Activated CD4-positive, alpha-beta T cell treated with anti-CD3 and anti-CD28 coated beads, Interleukin-2, amount 10 ng/mL, durations not matched to agents 7 days and 5 days (primary cell): ENCODE data around the gene MRPS24. TPM values are rescaled to one million over a fixed set of nuclear protein-coding genes. Genes with fewer than 3 reads are reported as not detected.

Source experiments
- CTCF ChIA-PET: fragments of 350-600 bp; sonication (Branson Sonifier 250); formaldehyde crosslinking; loops from one replicate; lab custom pipeline; 2021; ENCODE audit warnings: antibody characterized with exemption; lab: Charles Lee
- POLR2A ChIA-PET: fragments of 350-600 bp; sonication (Branson Sonifier 250); formaldehyde crosslinking; loops from one replicate; lab custom pipeline; 2021; ENCODE audit warnings: antibody characterized with exemption; lab: Charles Lee
- DNase-seq: peaks from one replicate; pipeline ENCODE4 v3.0.0-alpha.2; 2020
- H3K27ac Mint-ChIP-seq: one replicate; pipeline ENCODE4 v1.8.0; 2021; ENCODE audit warnings: mild to moderate bottlenecking, moderate library complexity, mixed read lengths
- H3K27me3 Mint-ChIP-seq: one replicate; pipeline ENCODE4 v1.8.0; 2021; ENCODE audit warnings: mixed read lengths
- H3K36me3 Mint-ChIP-seq: one replicate; pipeline ENCODE4 v1.8.0; 2021; ENCODE audit warnings: low read depth, mixed read lengths
- H3K4me1 Mint-ChIP-seq: one replicate; pipeline ENCODE4 v1.8.0; 2021; ENCODE audit warnings: mixed read lengths
- H3K4me3 Mint-ChIP-seq: one replicate; pipeline ENCODE4 v1.8.0; 2021; ENCODE audit warnings: mild to moderate bottlenecking, moderate library complexity, mixed read lengths
- H3K9me3 Mint-ChIP-seq: one replicate; pipeline ENCODE4 v1.8.0; 2021; ENCODE audit warnings: mixed read lengths
- total RNA-seq, 2 experiments: library from RNA; stranded (reverse); gene quantifications; one replicate each; pipeline ENCODE4 v1.2.3, GENCODE V29; 2021

Gene MRPS24
- total RNA-seq, 2 experiments from 2014 or later, result 77.6 to 84.0 TPM

GRCh38 chr7:43872406-43873110, 3.2 kb upstream of the MRPS24 start:
- Mint-ChIP-seq H3K9me3 (peaks cover 3% of the 10 kb centered on the region), H3K27ac (no peak overlapping the region), H3K36me3 (peaks cover 32% of the 10 kb centered on the region), H3K4me1 (peaks cover 21% of the 10 kb centered on the region), H3K27me3 (peaks cover 2% of the 10 kb centered on the region), H3K4me3 (no peak overlapping the region)
- DNase-seq, result no peak
- ChIA-PET POLR2A (no interaction called here), CTCF (no interaction called here)

- Mint-ChIP-seq H3K9me3 (peaks cover 3% of the 10 kb centered on the region), H3K4me3 (no peak overlapping the region), H3K27me3 (peaks cover 2% of the 10 kb centered on the region), H3K27ac (no peak overlapping the region), H3K4me1 (peaks cover 24% of the 10 kb centered on the region), H3K36me3 (peaks cover 33% of the 10 kb centered on the region)
- ChIA-PET POLR2A (no interaction called here), CTCF (no interaction called here)
- DNase-seq, result no peak
Observed at GRCh38 chr7:43871064-43871463, 1.7 kb upstream of the MRPS24 start.

- no peak for DNase-seq
- peaks cover 3% of the 10 kb centered on the region for H3K9me3 Mint-ChIP-seq
- ChIA-PET CTCF (no interaction called here), POLR2A (interaction anchor here (0.6 kb wide), 1 partner anchor 34 kb away, joined by 3 read pairs; no protein-coding TSS in a partner anchor)
- H3K4me1 Mint-ChIP-seq, result peaks cover 24% of the 10 kb centered on the region
- peaks cover 2% of the 10 kb centered on the region for H3K27me3 Mint-ChIP-seq
- peak overlapping the region; percentile 80 for H3K4me3 Mint-ChIP-seq
- H3K36me3 Mint-ChIP-seq, result peaks cover 34% of the 10 kb centered on the region
- H3K27ac Mint-ChIP-seq, result no peak overlapping the region
Observed at GRCh38 chr7:43870316-43870715, 999 bp upstream of the MRPS24 start.

- CTCF ChIA-PET, result interaction anchor here (0.9 kb wide), 1 partner anchor 286 kb away, joined by 3 read pairs; no protein-coding TSS in a partner anchor
- Mint-ChIP-seq H3K36me3 (peaks cover 34% of the 10 kb centered on the region), H3K9me3 (peaks cover 3% of the 10 kb centered on the region), H3K4me1 (peaks cover 24% of the 10 kb centered on the region), H3K27me3 (peaks cover 2% of the 10 kb centered on the region), H3K27ac (peak overlapping the region; percentile 89), H3K4me3 (peak overlapping the region; percentile 80)
- POLR2A ChIA-PET, result interaction anchor here (0.5 to 0.6 kb wide), 2 partner anchors 165 to 287 kb away, joined by 3 read pairs; partner anchors contain the start of gene STK17A
- no peak for DNase-seq
Observed at GRCh38 chr7:43869867-43870240, 537 bp upstream of the MRPS24 start.

- CTCF ChIA-PET, result interaction anchor here (1.0 kb wide), 1 partner anchor 143 kb away, joined by 3 read pairs; no protein-coding TSS in a partner anchor
Observed at GRCh38 chr7:43868681-43869005, 674 bp downstream of the MRPS24 start.

GRCh38 chr7:43868181-43868580, 1.1 kb downstream of the MRPS24 start:
- Mint-ChIP-seq H3K36me3 (peaks cover 30% of the 10 kb centered on the region), H3K4me3 (peak overlapping the region; percentile 80), H3K9me3 (peaks cover 3% of the 10 kb centered on the region), H3K27me3 (peaks cover 2% of the 10 kb centered on the region), H3K27ac (no peak overlapping the region), H3K4me1 (peaks cover 24% of the 10 kb centered on the region)
- DNase-seq, result no peak
- ChIA-PET POLR2A (no interaction called here), CTCF (interaction anchor here (1.0 kb wide), 1 partner anchor 142 kb away, joined by 3 read pairs; no protein-coding TSS in a partner anchor)

More at GRCh38 chr7:43868681-43869005, 674 bp downstream of the MRPS24 start:
- DNase-seq, result no peak
- peaks cover 2% of the 10 kb centered on the region for H3K27me3 Mint-ChIP-seq
- peaks cover 24% of the 10 kb centered on the region for H3K4me1 Mint-ChIP-seq
- H3K27ac Mint-ChIP-seq, result peak overlapping the region; percentile 85
- peaks cover 32% of the 10 kb centered on the region for H3K36me3 Mint-ChIP-seq
- POLR2A ChIA-PET, result no interaction called here
- H3K4me3 Mint-ChIP-seq, result peak overlapping the region; percentile 80
- peaks cover 3% of the 10 kb centered on the region for H3K9me3 Mint-ChIP-seq

- no peak for DNase-seq
- ChIA-PET POLR2A (no interaction called here), CTCF (interaction anchor here (1.0 kb wide), 1 partner anchor 14 kb away, joined by 3 read pairs; no protein-coding TSS in a partner anchor)
- peaks cover 3% of the 10 kb centered on the region for H3K27me3 Mint-ChIP-seq
- H3K36me3 Mint-ChIP-seq, result peaks cover 27% of the 10 kb centered on the region
- peaks cover 21% of the 10 kb centered on the region for H3K4me1 Mint-ChIP-seq
- H3K9me3 Mint-ChIP-seq, result no peaks in the 10 kb centered on the region
- H3K27ac Mint-ChIP-seq, result no peak overlapping the region
- no peak overlapping the region for H3K4me3 Mint-ChIP-seq
Observed at GRCh38 chr7:43865277-43865676, 4.0 kb downstream of the MRPS24 start.

GRCh38 chr7:43864126-43864525, 5.2 kb downstream of the MRPS24 start:
- Mint-ChIP-seq H3K4me3 (no peak overlapping the region), H3K27ac (no peak overlapping the region), H3K9me3 (no peaks in the 10 kb centered on the region), H3K4me1 (peaks cover 13% of the 10 kb centered on the region), H3K36me3 (peaks cover 27% of the 10 kb centered on the region), H3K27me3 (peaks cover 3% of the 10 kb centered on the region)
- ChIA-PET POLR2A (no interaction called here), CTCF (no interaction called here)
- DNase-seq, result no peak

- no peaks in the 10 kb centered on the region for H3K36me3 Mint-ChIP-seq
- POLR2A ChIA-PET, result no interaction called here
- H3K4me1 Mint-ChIP-seq, result no peaks in the 10 kb centered on the region
- CTCF ChIA-PET, result no interaction called here
- DNase-seq, result no peak
- no peaks in the 10 kb centered on the region for H3K9me3 Mint-ChIP-seq
- no peak overlapping the region for H3K27ac Mint-ChIP-seq
- H3K27me3 Mint-ChIP-seq, result no peaks in the 10 kb centered on the region
- no peak overlapping the region for H3K4me3 Mint-ChIP-seq
Observed at GRCh38 chr7:43856996-43857395, 12.3 kb downstream of the MRPS24 start.

GRCh38 chr7:43856316-43856715, 13.0 kb downstream of the MRPS24 start:
- no peaks in the 10 kb centered on the region for H3K4me1 Mint-ChIP-seq
- no peaks in the 10 kb centered on the region for H3K9me3 Mint-ChIP-seq
- no peak overlapping the region for H3K4me3 Mint-ChIP-seq
- CTCF ChIA-PET, result interaction anchor here (1.3 kb wide), 1 partner anchor 19 kb away, joined by 3 read pairs; no protein-coding TSS in a partner anchor
- POLR2A ChIA-PET, result no interaction called here
- H3K27me3 Mint-ChIP-seq, result peaks cover 2% of the 10 kb centered on the region
- H3K36me3 Mint-ChIP-seq, result no peaks in the 10 kb centered on the region
- DNase-seq, result no peak
- no peak overlapping the region for H3K27ac Mint-ChIP-seq

GRCh38 chr7:43855176-43855575, 14.1 kb downstream of the MRPS24 start:
- H3K27me3 Mint-ChIP-seq, result peaks cover 2% of the 10 kb centered on the region
- POLR2A ChIA-PET, result no interaction called here
- no peaks in the 10 kb centered on the region for H3K36me3 Mint-ChIP-seq
- H3K4me3 Mint-ChIP-seq, result no peak overlapping the region
- H3K27ac Mint-ChIP-seq, result no peak overlapping the region
- DNase-seq, result no peak
- peaks cover under 1% of the 10 kb centered on the region for H3K4me1 Mint-ChIP-seq
- CTCF ChIA-PET, result interaction anchor here (1.3 to 2.5 kb wide), 3 partner anchors 11 to 18 kb away, joined by 3 to 9 read pairs (median 3); no protein-coding TSS in a partner anchor
- H3K9me3 Mint-ChIP-seq, result no peaks in the 10 kb centered on the region

- ChIA-PET CTCF (interaction anchor here (0.7 to 0.8 kb wide), 2 partner anchors 13 kb away, joined by 3 read pairs; no protein-coding TSS in a partner anchor), POLR2A (no interaction called here)
- Mint-ChIP-seq H3K4me3 (no peak overlapping the region), H3K27ac (no peak overlapping the region), H3K36me3 (no peaks in the 10 kb centered on the region), H3K9me3 (no peaks in the 10 kb centered on the region), H3K4me1 (peaks cover 5% of the 10 kb centered on the region), H3K27me3 (peaks cover 3% of the 10 kb centered on the region)
- DNase-seq, result no peak
Observed at GRCh38 chr7:43851805-43852204, 17.5 kb downstream of the MRPS24 start.

GRCh38 chr7:43850348-43851116, 18.8 kb downstream of the MRPS24 start:
- H3K4me3 Mint-ChIP-seq, result no peak overlapping the region
- peaks cover 3% of the 10 kb centered on the region for H3K27me3 Mint-ChIP-seq
- ChIA-PET POLR2A (no interaction called here), CTCF (interaction anchor here (0.8 kb wide), 1 partner anchor 298 kb away, joined by 3 read pairs; no protein-coding TSS in a partner anchor)
- no peaks in the 10 kb centered on the region for H3K36me3 Mint-ChIP-seq
- no peaks in the 10 kb centered on the region for H3K9me3 Mint-ChIP-seq
- H3K27ac Mint-ChIP-seq, result no peak overlapping the region
- DNase-seq, result no peak
- H3K4me1 Mint-ChIP-seq, result peaks cover 5% of the 10 kb centered on the region
